ENCODE data around the gene HAL.

The HAL gene

GRCh38 chr12:96007729-96008128 is 11.6 kb upstream of the HAL start:
- no peak for DNase-seq (ENCODE audit: low read depth)

DNA sequence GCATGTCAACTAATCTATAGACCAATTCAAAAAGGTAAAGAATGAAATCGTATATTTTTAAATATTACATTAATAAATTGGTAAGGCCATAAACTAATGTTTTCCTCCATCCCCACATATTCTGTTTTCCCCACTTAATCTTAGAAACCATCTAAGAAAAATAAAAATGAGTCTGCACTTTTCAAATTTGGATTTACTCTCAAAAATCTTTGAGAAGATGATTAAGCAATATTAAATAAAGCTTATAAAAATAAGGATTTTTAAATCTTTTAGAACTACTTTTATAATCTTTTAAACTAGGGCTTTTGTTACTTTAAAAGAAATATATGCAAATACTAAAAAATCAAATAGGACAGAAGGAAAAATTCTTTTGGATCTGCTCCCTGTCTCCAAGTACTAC is 10.6 kb upstream of the HAL start:
- DNase-seq (ENCODE audit: low read depth) = no peak

DNA sequence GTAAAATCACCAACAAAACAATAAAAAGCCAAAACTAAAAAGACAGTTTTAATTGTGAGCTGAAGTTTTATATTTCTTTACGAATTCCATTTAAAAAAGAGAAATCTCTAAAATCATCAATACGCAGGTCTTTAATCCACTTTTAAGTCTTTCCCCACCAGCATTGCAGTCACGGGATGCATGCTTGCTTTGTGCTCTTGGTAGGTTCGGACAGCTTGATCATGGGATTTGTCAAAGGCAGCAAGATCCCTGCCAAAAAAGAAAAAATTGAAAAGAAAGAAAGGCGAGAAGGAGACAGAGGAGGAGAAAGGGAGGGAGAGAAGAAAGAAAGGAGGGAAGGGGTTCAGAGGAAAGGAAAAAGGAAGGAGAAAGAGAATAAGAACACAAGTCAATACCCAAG is 4.7 kb upstream of the HAL start:
- DNase-seq (ENCODE audit: low read depth) = no peak

DNA sequence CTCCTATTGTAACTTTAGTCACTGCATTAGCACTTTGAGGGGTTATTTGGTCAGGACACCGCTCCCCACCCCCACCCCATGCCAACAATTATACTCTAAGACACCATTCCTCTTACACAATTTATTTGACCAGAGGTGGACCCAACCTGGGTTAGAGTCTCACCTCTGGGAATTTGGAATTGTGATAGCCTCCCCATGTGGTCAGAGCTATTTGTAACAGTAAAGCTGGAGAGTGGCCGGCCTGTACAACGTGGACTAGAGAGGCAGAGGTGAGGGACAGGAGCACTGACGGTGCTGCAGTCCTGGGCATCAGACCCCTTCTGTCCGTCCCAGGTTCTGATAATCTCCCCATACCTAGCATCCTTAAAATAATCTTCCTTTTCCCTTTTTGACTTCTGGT is 3.3 kb upstream of the HAL start:
- no peak for DNase-seq (ENCODE audit: low read depth)

GRCh38 chr12:95998611-95999286 is 2.6 kb upstream of the HAL start:
- DNase-seq (ENCODE audit: low read depth) = peak; percentile 7

- DNase-seq (ENCODE audit: low read depth) = no peak
Observed at GRCh38 chr12:95997911-95998510, 1.9 kb upstream of the HAL start.

- DNase-seq (ENCODE audit: low read depth) = no peak
Observed at GRCh38 chr12:95997276-95997675, 1.1 kb upstream of the HAL start.

DNA sequence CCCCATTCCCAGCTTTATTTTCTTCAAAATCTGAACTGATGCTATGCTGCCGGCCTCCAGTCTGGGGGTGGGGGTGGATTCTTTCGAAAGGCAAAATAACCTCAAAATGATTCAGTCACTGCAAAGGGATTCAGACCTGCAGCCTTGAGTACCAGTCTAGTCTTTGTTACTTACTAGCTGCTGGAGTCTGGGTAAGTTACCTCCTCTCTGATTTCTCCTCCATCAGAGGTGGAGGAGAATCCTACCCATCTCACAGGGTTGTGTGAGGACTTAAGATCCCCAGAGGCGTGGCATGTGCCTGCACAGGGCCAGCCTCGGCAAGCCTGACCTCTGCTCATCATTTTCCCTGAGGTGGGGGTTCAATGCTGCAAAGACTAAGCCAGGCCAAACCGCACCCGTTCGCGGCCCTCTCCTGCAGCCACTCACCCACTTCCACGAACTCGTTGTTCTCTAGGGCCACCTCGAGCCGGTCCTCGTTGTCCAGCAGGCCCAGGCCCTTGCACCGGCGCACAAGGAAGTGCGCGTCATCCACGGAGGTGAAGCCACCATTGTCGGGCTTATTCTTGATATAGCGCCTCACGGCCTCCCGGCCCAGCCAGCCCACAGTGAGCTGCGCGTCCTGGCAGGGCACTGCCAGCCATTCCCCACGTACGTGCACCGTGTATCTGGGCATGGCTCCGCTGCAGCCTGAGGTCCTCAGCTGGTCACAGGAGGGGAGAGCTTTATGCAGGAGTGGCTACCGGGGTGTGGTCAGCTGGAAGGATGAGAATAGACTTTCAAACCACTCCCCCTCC is 709 bp downstream of the HAL start:
- no peak for DNase-seq (ENCODE audit: low read depth)

GRCh38 chr12:95994476-95994875 is 1.7 kb downstream of the HAL start:
- no peak for DNase-seq (ENCODE audit: low read depth)

DNA sequence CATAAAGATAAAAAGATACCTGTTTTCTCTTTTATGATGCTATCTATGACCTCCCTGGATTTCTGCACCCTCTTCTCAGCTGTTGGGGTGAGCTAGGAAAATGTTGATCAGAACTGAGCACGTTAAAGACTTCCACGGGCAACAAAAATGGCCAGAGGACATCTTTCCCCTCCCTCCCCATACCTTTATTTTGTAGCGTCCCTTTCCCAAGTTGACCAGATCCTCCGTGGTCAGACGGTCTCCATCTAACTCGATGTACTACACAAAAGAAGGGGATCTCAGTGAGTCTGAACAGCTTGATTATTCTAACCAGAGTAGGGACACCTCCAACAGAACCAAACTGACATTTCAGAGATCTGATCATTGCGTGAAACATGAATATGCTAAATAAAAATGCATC is 2.2 kb downstream of the HAL start:
- no peak for DNase-seq (ENCODE audit: low read depth)

DNA sequence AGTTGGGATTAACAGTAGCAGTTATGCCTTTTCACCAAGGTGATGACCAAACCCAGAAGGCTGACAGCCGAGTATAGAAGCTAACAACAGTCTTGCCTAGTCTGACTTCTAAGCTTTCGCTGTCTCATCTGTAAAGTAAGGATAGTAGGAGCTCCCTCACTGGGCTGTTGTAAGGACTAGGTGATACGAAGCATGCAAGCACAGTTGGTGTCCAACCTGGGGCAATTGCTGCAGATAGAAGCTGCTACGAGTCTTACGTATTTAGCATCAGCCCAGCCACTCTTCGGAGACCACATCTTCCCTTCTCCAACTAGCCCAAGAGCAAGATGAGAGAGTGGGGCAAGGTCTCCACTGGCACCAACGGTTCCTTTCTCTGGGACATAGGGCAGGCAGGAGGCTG is 6.0 kb downstream of the HAL start:
- DNase-seq (ENCODE audit: low read depth) = no peak

GRCh38 chr12:95989504-95990123 is 6.5 kb downstream of the HAL start:
- DNase-seq (ENCODE audit: low read depth) = no peak

- DNase-seq (ENCODE audit: low read depth) = no peak
Observed at GRCh38 chr12:95988506-95989275, 7.5 kb downstream of the HAL start.

DNA sequence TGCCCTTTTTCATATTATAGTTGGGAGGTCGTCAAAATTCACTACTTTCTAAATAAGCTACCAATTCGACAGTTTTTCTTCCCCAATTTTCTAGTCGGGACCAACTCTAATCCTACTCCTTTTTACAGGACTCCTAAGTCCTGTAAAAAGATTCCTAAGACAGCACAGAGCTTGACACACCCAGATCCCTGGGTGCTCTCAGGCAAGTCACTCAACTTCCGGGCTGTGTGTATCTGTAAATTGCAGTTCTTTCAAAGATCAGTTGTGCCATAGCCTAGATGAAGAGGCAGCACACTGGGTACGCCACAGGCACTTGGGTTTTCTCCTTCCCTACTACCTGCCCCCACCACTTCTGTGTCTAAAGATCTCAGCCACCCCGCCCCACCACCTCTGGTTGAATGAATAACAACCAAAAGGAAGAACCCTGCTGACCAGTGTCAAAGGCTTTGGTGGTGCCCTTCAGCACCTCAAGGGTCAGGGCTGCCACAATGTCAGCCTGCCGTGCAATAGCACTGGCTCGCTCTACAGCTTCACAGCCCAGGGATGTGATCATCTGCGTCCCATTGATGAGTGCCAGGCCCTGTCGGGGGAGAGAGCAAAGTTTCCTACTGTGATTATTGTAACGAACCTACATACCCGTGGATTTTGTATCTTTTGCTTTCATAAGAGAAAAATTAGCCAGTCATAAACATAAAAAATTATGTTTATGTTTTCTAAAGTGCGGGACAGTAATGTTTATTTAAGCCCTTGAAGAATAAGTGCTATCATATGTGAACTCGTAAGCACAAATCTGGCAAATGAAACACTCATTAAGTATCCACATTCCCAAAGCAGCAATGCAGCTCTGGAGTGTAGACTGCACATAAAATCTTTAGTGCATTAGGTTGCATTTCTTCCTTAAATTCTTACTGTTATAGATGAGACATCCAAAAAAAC is 9.2 kb downstream of the HAL start:
- DNase-seq (ENCODE audit: low read depth) = no peak

- DNase-seq (ENCODE audit: low read depth) = no peak
Observed at GRCh38 chr12:95984682-95985081, 11.5 kb downstream of the HAL start.

- no peak for DNase-seq (ENCODE audit: low read depth)
Observed at GRCh38 chr12:95982602-95983001, 13.5 kb downstream of the HAL start.

DNA sequence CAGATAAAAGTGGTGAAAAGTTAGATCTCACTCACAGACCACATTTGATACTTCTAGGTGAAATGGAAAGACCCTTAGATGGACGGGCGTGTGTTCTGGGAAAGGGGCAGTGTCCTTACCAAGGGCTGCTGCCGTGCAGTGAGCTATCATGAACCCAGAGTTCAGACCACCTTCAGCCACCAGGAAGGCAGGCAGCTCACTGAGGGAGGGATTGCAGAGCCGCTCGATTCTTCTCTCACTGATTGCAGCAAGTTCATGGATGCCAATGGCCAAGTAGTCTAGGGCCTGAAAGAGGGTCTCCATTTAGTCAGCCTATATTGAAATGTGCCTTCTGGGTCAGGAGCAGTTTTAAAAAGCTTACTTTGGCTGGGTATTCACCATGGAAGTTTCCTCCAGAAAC is 15.7 kb downstream of the HAL start:
- no peak for DNase-seq (ENCODE audit: low read depth)

DNA sequence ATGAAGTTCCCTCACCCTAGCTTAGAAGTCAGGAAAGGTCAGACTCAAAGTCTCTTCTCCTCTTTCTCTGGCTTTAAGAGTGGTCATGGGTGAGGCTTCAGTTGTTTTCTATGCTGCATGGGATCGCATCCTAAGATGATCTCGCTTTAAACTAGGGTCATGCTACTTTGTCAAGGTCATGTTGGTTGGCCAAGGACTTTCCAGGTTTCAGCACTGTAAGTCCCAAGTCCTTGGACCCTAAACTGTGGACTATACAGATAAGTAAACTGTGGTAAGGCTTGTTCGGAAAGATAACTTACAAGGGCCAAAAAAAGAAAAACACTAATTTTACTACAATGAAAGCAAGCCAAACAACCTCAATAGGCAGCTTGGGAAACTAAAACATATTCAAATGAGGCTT is 17.4 kb downstream of the HAL start:
- no peak for DNase-seq (ENCODE audit: low read depth)

DNA sequence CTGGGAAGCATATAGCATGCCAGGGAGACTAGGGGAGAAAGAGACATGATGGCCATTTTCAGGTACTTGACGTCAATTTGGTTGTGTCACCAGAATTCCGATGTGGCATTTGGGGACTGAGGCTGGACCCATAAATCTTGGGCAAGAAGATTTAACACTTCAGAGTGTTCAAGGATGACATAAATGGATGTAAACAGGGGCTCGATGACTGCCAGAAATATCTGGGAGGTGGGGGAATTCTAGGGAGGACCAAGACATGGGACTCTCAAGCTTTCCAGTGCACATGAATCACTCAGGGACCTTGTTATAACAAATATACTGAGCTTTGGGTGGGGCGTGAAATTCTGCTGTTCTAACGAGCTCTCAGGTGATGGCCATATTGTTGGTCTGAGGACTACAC is 17.8 kb downstream of the HAL start:
- no peak for DNase-seq (ENCODE audit: low read depth)

DNA sequence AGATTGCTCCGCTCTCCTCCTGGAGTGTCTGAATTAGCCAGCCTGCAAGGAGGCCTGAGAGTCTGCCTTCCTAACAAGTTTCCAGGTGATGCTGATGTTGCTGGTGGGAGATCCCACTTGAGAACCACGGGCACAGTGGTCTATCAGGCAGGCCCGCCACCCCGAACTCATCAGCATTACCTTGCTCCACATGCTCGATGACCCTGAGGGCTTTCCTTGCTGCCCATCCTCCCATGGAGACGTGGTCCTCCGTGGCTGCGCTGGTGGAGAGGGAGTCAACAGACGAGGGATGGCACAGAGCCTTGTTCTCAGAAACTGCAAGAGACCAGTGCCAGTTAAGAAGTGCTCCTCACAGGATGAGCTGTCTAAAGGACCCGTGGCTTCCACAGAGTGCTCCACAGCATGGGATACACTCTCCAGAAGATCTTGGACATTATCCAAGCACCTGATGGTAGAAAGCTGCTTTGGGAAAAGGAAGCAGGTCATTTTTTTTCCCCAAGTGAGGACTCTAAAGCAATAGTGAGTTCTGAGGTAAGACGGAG is 18.3 kb downstream of the HAL start:
- no peak for DNase-seq (ENCODE audit: low read depth)

- no peak for DNase-seq (ENCODE audit: low read depth)
Observed at GRCh38 chr12:95976416-95976832, 19.7 kb downstream of the HAL start.
